GM12878 (cell line): ENCODE data around the gene ATP8B1. TPM values are rescaled to one million over a fixed set of nuclear protein-coding genes. Genes with fewer than 3 reads are reported as not detected.

Source experiments
- CBFB ChIP-seq: IDR thresholded peaks from 2 replicates; pipeline ENCODE4 v1.6.1; 2016; ENCODE audit warnings: antibody characterized with exemption, low read depth
- CEBPZ ChIP-seq: fragments of 150-350 bp; IDR thresholded peaks from 2 replicates; pipeline ENCODE4 v1.6.1; 2016; ENCODE audit warnings: low read depth, low read length
- CHD2 ChIP-seq: IDR thresholded peaks from 2 replicates; pipeline ENCODE4 v1.6.1; 2011; ENCODE audit warnings: low read depth, low read length, improper control_type of control experiment, borderline replicate concordance
- CHD4 ChIP-seq: fragments of 200-600 bp; sonication (generic); IDR thresholded peaks from 2 replicates; pipeline ENCODE4 v1.6.1; 2016; ENCODE audit warnings: mild to moderate bottlenecking
- DPF2 ChIP-seq: fragments of 450-650 bp; IDR thresholded peaks from 2 replicates; pipeline ENCODE4 v1.6.1; 2017; ENCODE audit warnings: mild to moderate bottlenecking
- EED ChIP-seq: sonication (generic); IDR thresholded peaks from 2 replicates; pipeline ENCODE4 v1.6.1; 2016; ENCODE audit warnings: antibody characterized with exemption, low read depth
- EZH2 ChIP-seq: IDR thresholded peaks from 2 replicates; pipeline ENCODE4 v1.6.1; 2012; ENCODE audit warnings: low read depth, mild to moderate bottlenecking, control low read depth, inconsistent platforms, low read length, borderline replicate concordance; ENCODE audit not compliant: control insufficient read depth
- FOXK2 ChIP-seq: fragments of 450-650 bp; IDR thresholded peaks from 2 replicates; pipeline ENCODE4 v1.6.1; 2017; ENCODE audit warnings: mild to moderate bottlenecking, moderate library complexity
- GABPA ChIP-seq: IDR thresholded peaks from 2 replicates; pipeline ENCODE4 v1.6.1; 2014; ENCODE audit warnings: antibody characterized with exemption, low read depth, mild to moderate bottlenecking, inconsistent platforms
- HDGF ChIP-seq: fragments of 450-650 bp; IDR thresholded peaks from 2 replicates; pipeline ENCODE4 v1.6.1; 2016; ENCODE audit warnings: antibody characterized with exemption
- LARP7 ChIP-seq: fragments of 450-650 bp; IDR thresholded peaks from 2 replicates; pipeline ENCODE4 v1.6.1; 2017; ENCODE audit warnings: mild to moderate bottlenecking
- MEF2A ChIP-seq: IDR thresholded peaks from 2 replicates; pipeline ENCODE4 v1.6.1; 2011; ENCODE audit warnings: low read depth, mild to moderate bottlenecking, low read length, moderate library complexity; ENCODE audit not compliant: insufficient read depth
- MTA3 ChIP-seq: IDR thresholded peaks from 2 replicates; pipeline ENCODE4 v1.6.1; 2012; ENCODE audit warnings: low read length, inconsistent platforms, borderline replicate concordance
- REST ChIP-seq: IDR thresholded peaks from 2 replicates; pipeline ENCODE4 v1.6.1; 2012; ENCODE audit warnings: mild to moderate bottlenecking, low read depth, low read length
- SKIL ChIP-seq: fragments of 450-650 bp; IDR thresholded peaks from 2 replicates; pipeline ENCODE4 v1.6.1; 2017; ENCODE audit warnings: mild to moderate bottlenecking, low read depth, inconsistent platforms; ENCODE audit not compliant: poor library complexity, severe bottlenecking
- SPI1 ChIP-seq: IDR thresholded peaks from 2 replicates; pipeline ENCODE4 v1.6.1; 2011; ENCODE audit warnings: low read depth, mild to moderate bottlenecking, low read length, moderate library complexity, borderline replicate concordance; ENCODE audit not compliant: insufficient read depth
- SUZ12 ChIP-seq: fragments of 200-600 bp; sonication (generic); IDR thresholded peaks from one replicate; pipeline ENCODE4 v1.6.1; 2018; ENCODE audit warnings: antibody characterized with exemption, mild to moderate bottlenecking; ENCODE audit not compliant: unreplicated experiment
- USF1 ChIP-seq: IDR thresholded peaks from 2 replicates; pipeline ENCODE4 v1.6.1; 2011; ENCODE audit warnings: borderline replicate concordance, low read depth, mild to moderate bottlenecking, moderate library complexity, mixed read lengths, low read length; ENCODE audit not compliant: insufficient read depth; ENCODE audit errors: extremely low read length
- ZBED1 ChIP-seq: IDR thresholded peaks from 2 replicates; pipeline ENCODE4 v1.6.1; 2016; ENCODE audit warnings: borderline replicate concordance
- polyA plus RNA-seq, 11 experiments: library from polyadenylated mRNA; depleted of rRNA in 4 of 11; unstranded in 6 of 11; stranded (reverse) in 5 of 11; fragments of >200 nt; fragmentation: Nextera tagmentation in 4 of 11; fragmentation: Illumina TruSeq in 1 of 11; extraction: Ambion mirVana in 4 of 11; extraction: Trizol in 1 of 11; gene quantifications; 1 replicate in 1 of 11; 2 replicates in 10 of 11; pipeline versions ENCODE4 v1.2.1 to v1.2.3, GENCODE V29; 2011 to 2016; ENCODE audit warnings: inconsistent platforms in 2 of 11, missing spikeins in 2 of 11, low read depth in 1 of 11
- total RNA-seq, 4 experiments: library from RNA; depleted of rRNA in 3 of 4; stranded (reverse); fragments of >200 nt in 3 of 4; fragmentation: Illumina TruSeq in 1 of 4; extraction: Trizol in 1 of 4; gene quantifications; 2 replicates each; pipeline versions ENCODE4 v1.2.1 to v1.2.3, GENCODE V29; 2013 to 2021

Gene ATP8B1
- total and polyA plus RNA-seq, 10 of the 15 experiments (the other 5 are each of a cell fraction or from before 2014, with no cell fraction given) = 0.03 to 0.37 (median 0.11) TPM

GRCh38 chr18:57837917-57838548 lies 34.9 kb upstream of the ATP8B1 start (continued):
- TF ChIP-seq CEBPZ (no peak), CHD4 (no peak), EZH2 (0 out of 2 replicates have a peak, but pooled peaks have one; percentile 30), EED (no peak; the same call in none of the 2 replicates), HDGF (no peak), LARP7 (no peak), ZBED1 (peak; percentile 60; the same call in 1 of the 2 replicates), FOXK2 (no peak), CHD2 (no peak), MTA3 (no peak), REST (no peak), SUZ12 (no peak), CBFB (peak; percentile 91), GABPA (no peak; the same call in 1 of the 2 replicates), SKIL (peak; percentile 97), MEF2A (peak; percentile 80), USF1 (no peak), DPF2 (peak; percentile 97), SPI1 (no peak)
